Pancreas (tissue), 10 donors: Measurements from ENCODE around the gene CHMP4B. TPM values are rescaled to one million over a fixed set of nuclear protein-coding genes. Genes with fewer than 3 reads are reported as not detected.
A peak's percentile ranks its signal among the peaks of the same experiment; 100 is the strongest.

Source experiments
- ATAC-seq, 4 donors: fragments of 200-7000 bp; cut with Tn5 transposase; one replicate each; pipeline versions ENCODE4 v1.8.0 to v1.9.1; 2020; ENCODE audit warnings: mild to moderate bottlenecking in 4 of 4, moderate library complexity in 4 of 4
- DNase-seq, 6 donors: peaks; one replicate each; pipeline ENCODE4 v3.0.0-alpha.2; 2020
- FAIRE-seq: peaks from 2 replicates; lab custom pipeline; 2012; peaks lifted over from hg19 to GRCh38; lab: Jason Lieb, UNC
- H3K27ac ChIP-seq, 4 donors: fragments of 200-600 bp; sonication (generic); 1 replicate in 3 of 4; 2 replicates in 1 of 4; pipeline versions ENCODE4 v1.5.0 to v1.8.0; 2020
- H3K27me3 ChIP-seq, 4 donors: fragments of 200-600 bp; one replicate each; pipeline ENCODE4 v1.8.0; 2021
- H3K36me3 ChIP-seq, 3 donors: fragments of 200-600 bp; sonication (generic) in 1 of 3; one replicate each; pipeline versions ENCODE4 v1.5.0 to v1.8.0; 2020 to 2021
- H3K4me1 ChIP-seq, 3 donors: fragments of 200-600 bp; one replicate each; pipeline ENCODE4 v1.8.0; 2021
- H3K4me3 ChIP-seq, 4 donors: fragments of 200-600 bp; sonication (generic) in 2 of 4; one replicate each; pipeline versions ENCODE4 v1.5.0 to v1.8.0; 2020 to 2021
- H3K9me3 ChIP-seq, 4 donors: fragments of 200-600 bp; one replicate each; pipeline ENCODE4 v1.8.0; 2021
- WGBS, 2 donors: extraction: QIAGEN DNeasy Blood & Tissue Kit; methylation state at CpG; one replicate each; pipeline ENCODE4 v1.1.7; 2013; 5-methylcytosine and 5-hydroxymethylcytosine counted together
- intact Hi-C, 3 donors: fragments of 100-400 bp; cut with DNase I; formaldehyde crosslinking; loops; one replicate each; pipeline versions ENCODE4 v1.11.1 to v1.14.2; 2022
- polyA plus RNA-seq, 2 donors: library from polyadenylated mRNA; stranded (reverse); fragments of 200-250 nt; gene quantifications; one replicate each; pipeline ENCODE4 v1.2.3, GENCODE V29; 2013
- total RNA-seq, 6 donors: library from RNA; stranded (reverse); fragmentation: NEBNext Ultra II Directional in 4 of 6; extraction: Animal tissue kit (Norgen Biotek cat#: 25700) in 4 of 6; gene quantifications; one replicate each; pipeline versions ENCODE4 v1.2.1 to v1.2.4, GENCODE V29; 2021 to 2023
- TF ChIP-seq, protein P1 (sequence below), 4 donors: fragments of 200-600 bp; sonication (generic) in 3 of 4; IDR thresholded peaks; one replicate each; pipeline versions ENCODE4 v1.5.0 to v1.8.0; 2021; ENCODE audit warnings: antibody characterized with exemption in 4 of 4
- donor health status: healthy with polysubstance abuse.
- donor health status: DM: no; HTN: no; CAD: no; lungs with moderate emphysema.
- donor health status: DM: no; HTN: no; CAD: no.
- donor health status: control.
- donor health status: control.
- donor health status: Bipolar disorder and iron deficiency.
- donor health status: DM: yes; HTN: yes; CAD: no.
- donor health status: DM: no; HTN: no; CAD: no.
- donor health status: DM: no; HTN: no; CAD: no.
- donor health status: DM: yes; HTN: yes; CAD: no.

CHMP4B gene
- total and polyA plus RNA-seq, 8 donors = 28.4 to 66.3 (median 42.6) TPM

DNA sequence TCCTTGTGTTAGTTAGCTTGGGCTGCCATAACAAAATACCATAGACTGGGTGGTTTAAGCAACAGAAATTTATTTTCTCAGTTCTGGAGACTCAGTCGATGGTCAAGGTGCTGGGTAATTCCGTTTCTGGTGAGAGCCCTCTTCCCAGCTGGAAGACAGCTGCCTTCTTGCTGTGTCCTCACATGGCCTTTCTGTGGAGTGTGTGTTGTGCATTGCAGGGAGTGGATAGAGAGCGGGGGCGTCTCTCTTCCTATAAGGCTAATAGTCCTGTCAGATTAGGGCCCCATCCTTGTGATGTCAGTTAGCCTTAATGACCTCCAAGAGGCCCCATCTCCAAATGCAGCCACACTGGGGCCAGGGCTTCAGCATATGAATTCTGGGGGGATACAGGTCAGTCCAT lies 19.2 kb downstream of the CHMP4B start:
- no peak for FAIRE-seq
- Histone ChIP-seq H3K36me3 (no peaks in the 10 kb centered on the region), H3K27ac (peak overlapping the region in 3 of 4 donors; percentile 11 to 57 (median 51)), H3K4me1 (peaks cover 46 to 82% (median 58%) of the 10 kb centered on the region in 3 donors), H3K9me3 (no peaks in the 10 kb centered on the region), H3K4me3 (no peak overlapping the region), H3K27me3 (no peaks in the 10 kb centered on the region)
- ATAC-seq = no peak
- DNase-seq = no peak
- TF ChIP-seq, protein P1, sequence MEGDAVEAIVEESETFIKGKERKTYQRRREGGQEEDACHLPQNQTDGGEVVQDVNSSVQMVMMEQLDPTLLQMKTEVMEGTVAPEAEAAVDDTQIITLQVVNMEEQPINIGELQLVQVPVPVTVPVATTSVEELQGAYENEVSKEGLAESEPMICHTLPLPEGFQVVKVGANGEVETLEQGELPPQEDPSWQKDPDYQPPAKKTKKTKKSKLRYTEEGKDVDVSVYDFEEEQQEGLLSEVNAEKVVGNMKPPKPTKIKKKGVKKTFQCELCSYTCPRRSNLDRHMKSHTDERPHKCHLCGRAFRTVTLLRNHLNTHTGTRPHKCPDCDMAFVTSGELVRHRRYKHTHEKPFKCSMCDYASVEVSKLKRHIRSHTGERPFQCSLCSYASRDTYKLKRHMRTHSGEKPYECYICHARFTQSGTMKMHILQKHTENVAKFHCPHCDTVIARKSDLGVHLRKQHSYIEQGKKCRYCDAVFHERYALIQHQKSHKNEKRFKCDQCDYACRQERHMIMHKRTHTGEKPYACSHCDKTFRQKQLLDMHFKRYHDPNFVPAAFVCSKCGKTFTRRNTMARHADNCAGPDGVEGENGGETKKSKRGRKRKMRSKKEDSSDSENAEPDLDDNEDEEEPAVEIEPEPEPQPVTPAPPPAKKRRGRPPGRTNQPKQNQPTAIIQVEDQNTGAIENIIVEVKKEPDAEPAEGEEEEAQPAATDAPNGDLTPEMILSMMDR (IDR thresholded peaks at IDR 0.05) = no peak
- WGBS, 2 donors = 42 to 53% methylated on average over 4 of the region's 4 CpGs
- intact Hi-C loops = no loop called here

DNA sequence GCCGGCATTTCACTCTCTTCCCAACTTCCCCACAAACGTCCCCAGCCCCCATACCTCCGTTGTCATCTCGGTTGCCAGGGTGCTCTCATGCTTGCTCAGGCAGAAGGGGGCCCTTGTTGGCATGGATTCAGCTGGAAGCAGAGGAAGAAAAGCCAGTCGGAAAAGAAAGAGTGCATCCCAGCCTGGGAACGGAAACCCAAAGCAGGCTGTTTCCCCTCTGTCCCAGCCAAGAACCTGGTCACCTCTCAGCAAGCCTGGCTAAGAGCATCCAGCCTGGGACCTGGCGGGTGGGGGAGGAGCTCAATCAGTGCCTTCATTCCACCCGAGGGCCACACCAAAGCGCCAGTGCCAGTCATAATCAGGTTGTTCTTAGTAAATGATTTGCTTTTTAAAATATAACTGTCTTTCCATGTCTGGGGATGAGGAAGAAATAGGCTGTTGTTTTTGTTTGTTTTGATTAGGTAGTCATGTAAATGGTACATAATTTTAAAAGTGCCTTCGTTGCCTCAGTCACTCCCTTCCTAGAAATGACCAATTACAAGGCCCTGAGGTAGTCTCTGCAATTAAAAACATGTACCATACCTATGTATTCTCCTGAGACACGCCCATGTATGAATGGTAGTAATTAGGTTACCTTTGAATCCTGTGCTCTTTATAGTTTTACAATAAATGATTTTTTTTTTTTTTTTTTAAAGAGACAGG lies 21.1 kb downstream of the CHMP4B start:
- no peaks in the 10 kb centered on the region for H3K27me3 ChIP-seq
- peak overlapping the region in 1 of 4 donors; percentile 6 for H3K27ac ChIP-seq
- H3K36me3 ChIP-seq = no peaks in the 10 kb centered on the region
- H3K4me1 ChIP-seq = peaks cover 41 to 65% (median 43%) of the 10 kb centered on the region in 3 donors
- TF ChIP-seq, protein P1 (IDR thresholded peaks at IDR 0.05) = no peak
- intact Hi-C loops = no loop called here
- WGBS, 2 donors = 40 to 42% methylated on average over 11 of the region's 11 CpGs
- no peak overlapping the region for H3K4me3 ChIP-seq
- DNase-seq (no peak), ATAC-seq (peak in 3 of 4 donors; percentile 24 to 56 (median 37)), FAIRE-seq (peak; percentile 41)
- H3K9me3 ChIP-seq = no peaks in the 10 kb centered on the region

DNA sequence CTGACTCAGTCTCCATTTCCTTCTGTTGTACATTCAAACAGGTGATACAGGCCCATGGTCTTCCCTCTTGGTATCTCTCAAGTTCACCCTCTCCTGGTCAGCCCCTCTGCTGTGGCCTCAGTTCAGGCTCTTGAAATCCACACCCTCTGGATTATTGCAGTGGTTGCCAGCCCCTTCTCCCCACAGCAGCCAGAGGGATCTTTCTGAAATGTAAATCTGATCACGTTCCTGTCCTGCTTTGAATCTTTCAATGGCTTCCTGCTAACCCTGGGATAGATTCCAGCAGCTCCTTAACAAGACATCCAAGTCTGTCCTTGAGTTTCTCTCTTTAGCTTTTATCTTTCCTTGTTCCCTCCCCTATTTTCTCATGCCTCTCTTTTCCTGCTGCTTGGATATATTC lies 22.2 kb downstream of the CHMP4B start:
- DNase-seq = no peak
- Histone ChIP-seq H3K27ac (no peak overlapping the region), H3K27me3 (no peaks in the 10 kb centered on the region), H3K4me3 (no peak overlapping the region), H3K9me3 (no peaks in the 10 kb centered on the region), H3K4me1 (peaks cover 35 to 57% (median 43%) of the 10 kb centered on the region in 3 donors), H3K36me3 (no peaks in the 10 kb centered on the region)
- WGBS, 2 donors = 8 to 26% methylated on average over 1 of the region's 1 CpG
- intact Hi-C loops = no loop called here
- no peak for FAIRE-seq
- TF ChIP-seq, protein P1 (IDR thresholded peaks at IDR 0.05) = no peak
- ATAC-seq = no peak

DNA sequence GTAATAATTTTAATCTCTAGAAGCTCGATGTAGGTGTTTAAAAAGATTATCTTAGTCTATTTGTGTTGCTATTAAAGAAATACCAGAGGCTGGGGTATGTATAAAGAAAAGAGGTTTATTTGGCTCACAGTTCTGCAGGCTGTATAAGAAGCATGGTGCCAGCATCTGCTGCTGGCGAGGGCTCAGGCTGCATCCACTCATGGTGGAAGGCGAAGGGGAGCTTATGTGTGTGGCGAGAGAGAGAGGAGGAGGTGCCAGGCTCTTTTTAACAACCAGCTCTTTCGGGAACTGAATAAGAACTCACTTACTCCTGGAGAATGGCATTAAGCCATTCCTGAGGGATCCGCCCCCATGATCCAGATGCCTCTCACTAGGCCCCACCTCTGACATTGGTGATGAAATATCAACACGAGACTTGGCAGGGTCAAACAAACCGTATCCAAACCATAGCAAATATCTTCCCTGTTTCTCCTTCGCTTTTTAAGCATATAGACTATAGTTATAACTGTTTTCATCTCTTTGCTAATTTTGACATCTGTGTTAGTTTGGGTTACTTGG lies 24.5 kb downstream of the CHMP4B start:
- no peak overlapping the region for H3K27ac ChIP-seq
- 75 to 77% methylated on average over 9 of the region's 9 CpGs for WGBS, 2 donors
- no peaks in the 10 kb centered on the region for H3K9me3 ChIP-seq
- DNase-seq = no peak
- ATAC-seq = no peak
- H3K4me3 ChIP-seq = no peak overlapping the region
- H3K4me1 ChIP-seq = peaks cover 34 to 57% (median 43%) of the 10 kb centered on the region in 3 donors
- no peak for FAIRE-seq
- H3K27me3 ChIP-seq = no peaks in the 10 kb centered on the region
- TF ChIP-seq, protein P1 (IDR thresholded peaks at IDR 0.05) = no peak
- H3K36me3 ChIP-seq = no peaks in the 10 kb centered on the region
- intact Hi-C loops = no loop called here

DNA sequence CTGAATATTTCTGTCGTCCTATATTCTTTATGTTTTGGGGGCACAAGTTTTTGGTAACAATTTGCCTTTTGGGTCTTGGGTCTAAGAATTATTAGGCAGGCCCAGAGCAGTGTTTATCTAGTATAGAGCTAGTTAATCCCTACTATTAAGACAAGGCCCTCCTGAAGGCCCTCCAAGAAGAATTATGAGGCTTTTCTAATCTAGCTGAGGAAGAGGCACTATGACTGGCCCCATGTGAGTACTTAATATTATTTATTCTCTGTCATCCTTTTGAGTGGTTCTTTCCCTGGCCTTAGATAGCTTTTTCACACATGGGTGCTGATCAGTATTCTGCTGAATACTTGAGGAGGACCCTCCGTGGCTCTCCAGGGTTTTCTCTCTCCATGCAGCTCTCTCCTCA lies 25.1 kb downstream of the CHMP4B start:
- ATAC-seq = no peak
- no peak overlapping the region for H3K27ac ChIP-seq
- 77 to 79% methylated on average over 2 of the region's 2 CpGs for WGBS, 2 donors

More for the DNA sequence above, 25.1 kb downstream of the CHMP4B start:
- Histone ChIP-seq H3K4me1 (peaks cover 40 to 61% (median 49%) of the 10 kb centered on the region in 3 donors), H3K36me3 (no peaks in the 10 kb centered on the region), H3K4me3 (no peak overlapping the region), H3K9me3 (no peaks in the 10 kb centered on the region), H3K27me3 (no peaks in the 10 kb centered on the region)
- intact Hi-C loops = no loop called here
- TF ChIP-seq, protein P1 (IDR thresholded peaks at IDR 0.05) = no peak
- DNase-seq (no peak), FAIRE-seq (no peak)
